PC-9 (cell line): ENCODE results near the gene RTF2.

ENCODE experiments used
- EZH2 ChIP-seq: fragments of 200-600 bp; sonication (generic); IDR thresholded peaks from 2 replicates; pipeline ENCODE4 v1.8.0; 2017; ENCODE audit warnings: antibody characterized with exemption, low read depth
- TF ChIP-seq, protein P1 (sequence below): fragments of 200-600 bp; sonication (generic); conservative IDR thresholded peaks from 2 replicates; pipeline ENCODE4 v1.6.1; 2017; ENCODE audit warnings: mixed run types, antibody characterized with exemption, mild to moderate bottlenecking, moderate library complexity

DNA sequence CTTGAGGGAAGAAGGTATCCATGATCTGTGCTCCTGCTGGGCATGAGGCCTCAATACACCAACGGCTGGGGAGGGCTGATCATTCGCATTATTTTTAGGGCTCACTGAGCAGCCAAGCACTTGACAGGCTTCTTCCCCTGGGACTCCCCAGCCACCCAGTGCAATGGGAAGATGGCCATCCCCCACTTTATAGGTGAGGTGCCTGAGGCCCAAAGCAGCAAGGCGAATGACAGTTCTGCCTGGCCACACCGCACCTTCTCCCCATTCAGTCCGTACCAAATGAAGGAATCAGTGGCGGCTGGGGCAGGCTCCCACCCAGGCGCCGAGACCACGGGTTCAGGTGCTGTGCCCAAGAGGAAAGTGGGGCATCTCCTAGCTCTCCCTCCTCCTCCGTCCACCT is 51.8 kb downstream of the RTF2 start:
- TF ChIP-seq, protein P1, sequence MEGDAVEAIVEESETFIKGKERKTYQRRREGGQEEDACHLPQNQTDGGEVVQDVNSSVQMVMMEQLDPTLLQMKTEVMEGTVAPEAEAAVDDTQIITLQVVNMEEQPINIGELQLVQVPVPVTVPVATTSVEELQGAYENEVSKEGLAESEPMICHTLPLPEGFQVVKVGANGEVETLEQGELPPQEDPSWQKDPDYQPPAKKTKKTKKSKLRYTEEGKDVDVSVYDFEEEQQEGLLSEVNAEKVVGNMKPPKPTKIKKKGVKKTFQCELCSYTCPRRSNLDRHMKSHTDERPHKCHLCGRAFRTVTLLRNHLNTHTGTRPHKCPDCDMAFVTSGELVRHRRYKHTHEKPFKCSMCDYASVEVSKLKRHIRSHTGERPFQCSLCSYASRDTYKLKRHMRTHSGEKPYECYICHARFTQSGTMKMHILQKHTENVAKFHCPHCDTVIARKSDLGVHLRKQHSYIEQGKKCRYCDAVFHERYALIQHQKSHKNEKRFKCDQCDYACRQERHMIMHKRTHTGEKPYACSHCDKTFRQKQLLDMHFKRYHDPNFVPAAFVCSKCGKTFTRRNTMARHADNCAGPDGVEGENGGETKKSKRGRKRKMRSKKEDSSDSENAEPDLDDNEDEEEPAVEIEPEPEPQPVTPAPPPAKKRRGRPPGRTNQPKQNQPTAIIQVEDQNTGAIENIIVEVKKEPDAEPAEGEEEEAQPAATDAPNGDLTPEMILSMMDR = no peak
- no peak for TF ChIP-seq EZH2
